ENCODE data around the gene RNF128. TPM values are rescaled to one million over a fixed set of nuclear protein-coding genes. Genes with fewer than 3 reads are reported as not detected.
A peak's percentile ranks its signal among the peaks of the same experiment; 100 is the strongest.

RNF128 gene
- total and polyA plus RNA-seq, 8 donors, result 0.86 to 20.8 (median 1.6) TPM

GRCh38 chrX:106740193-106740780 is 13.8 kb downstream of the RNF128 start:
- DNase-seq, result no peak
- no peaks in the 10 kb centered on the region for H3K4me1 ChIP-seq
- no peaks in the 10 kb centered on the region for H3K27me3 ChIP-seq
- no peaks in the 10 kb centered on the region for H3K36me3 ChIP-seq
- no peak overlapping the region for H3K4me3 ChIP-seq
- no peak for TF ChIP-seq CTCF (IDR thresholded peaks at IDR 0.05)
- H3K27ac ChIP-seq, result no peak overlapping the region
- H3K9me3 ChIP-seq, result no peaks in the 10 kb centered on the region
- intact Hi-C loops (cut with DNase I), result no loop called here
- no peak for ATAC-seq

DNA sequence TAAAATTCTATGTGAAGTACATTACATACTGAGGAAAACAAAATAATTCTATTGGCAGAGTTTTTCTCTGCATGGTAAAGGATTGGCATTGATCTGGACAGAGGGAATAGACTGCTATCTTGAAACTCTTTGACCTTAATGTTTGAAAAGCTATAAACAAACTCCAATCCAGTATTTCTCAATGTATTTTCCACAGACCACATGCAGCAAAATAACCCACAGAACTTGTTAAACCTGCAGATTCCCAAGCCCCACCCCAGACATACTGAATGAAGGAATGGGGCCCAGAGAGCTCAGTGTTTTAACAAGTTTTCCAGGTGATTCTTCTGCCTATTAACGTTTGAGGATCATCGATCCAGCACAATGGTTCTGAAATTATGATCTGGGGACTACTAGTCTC is 15.7 kb downstream of the RNF128 start:
- ATAC-seq (peak; percentile 53), DNase-seq (no peak)
- no peaks in the 10 kb centered on the region for H3K9me3 ChIP-seq
- intact Hi-C loops (cut with DNase I), result no loop called here
- H3K27me3 ChIP-seq, result peaks cover 0 to 4% of the 10 kb centered on the region in 2 donors
- H3K4me3 ChIP-seq, result no peak overlapping the region
- no peak for TF ChIP-seq CTCF (IDR thresholded peaks at IDR 0.05)
- no peaks in the 10 kb centered on the region for H3K4me1 ChIP-seq
- H3K27ac ChIP-seq, result no peak overlapping the region
- no peaks in the 10 kb centered on the region for H3K36me3 ChIP-seq

DNA sequence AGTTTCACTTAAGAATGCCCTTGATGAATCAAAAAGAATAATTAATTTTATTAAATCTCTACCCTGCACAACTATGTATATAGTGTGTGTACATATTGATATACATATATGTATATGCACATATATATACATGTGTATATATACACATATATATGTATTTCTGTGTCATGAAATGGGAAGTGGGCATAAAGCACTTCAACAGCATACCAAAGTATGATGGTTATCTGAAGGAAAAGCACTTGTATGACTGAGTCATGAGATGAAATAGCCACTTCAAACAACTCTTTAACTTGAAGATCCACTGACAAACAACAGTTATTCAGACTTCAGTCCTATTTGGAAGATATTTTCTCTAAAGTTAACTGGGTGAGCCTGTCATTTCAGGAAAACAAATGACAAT is 16.3 kb downstream of the RNF128 start:
- Histone ChIP-seq H3K36me3 (no peaks in the 10 kb centered on the region), H3K4me1 (no peaks in the 10 kb centered on the region), H3K4me3 (no peak overlapping the region), H3K9me3 (no peaks in the 10 kb centered on the region), H3K27ac (no peak overlapping the region), H3K27me3 (peaks cover 0 to 7% of the 10 kb centered on the region in 2 donors)
- no peak for DNase-seq
- ATAC-seq, result peak; percentile 71
- intact Hi-C loops (cut with DNase I), result no loop called here
- TF ChIP-seq CTCF (IDR thresholded peaks at IDR 0.05), result no peak

- intact Hi-C loops (cut with DNase I), result no loop called here
- Histone ChIP-seq H3K4me3 (no peak overlapping the region), H3K36me3 (no peaks in the 10 kb centered on the region), H3K27ac (no peak overlapping the region), H3K4me1 (no peaks in the 10 kb centered on the region), H3K9me3 (no peaks in the 10 kb centered on the region), H3K27me3 (peaks cover 0 to 7% of the 10 kb centered on the region in 2 donors)
- DNase-seq, result no peak
- no peak for ATAC-seq
- TF ChIP-seq CTCF (IDR thresholded peaks at IDR 0.05), result no peak
Measured at GRCh38 chrX:106748377-106748776, 21.9 kb downstream of the RNF128 start.

DNA sequence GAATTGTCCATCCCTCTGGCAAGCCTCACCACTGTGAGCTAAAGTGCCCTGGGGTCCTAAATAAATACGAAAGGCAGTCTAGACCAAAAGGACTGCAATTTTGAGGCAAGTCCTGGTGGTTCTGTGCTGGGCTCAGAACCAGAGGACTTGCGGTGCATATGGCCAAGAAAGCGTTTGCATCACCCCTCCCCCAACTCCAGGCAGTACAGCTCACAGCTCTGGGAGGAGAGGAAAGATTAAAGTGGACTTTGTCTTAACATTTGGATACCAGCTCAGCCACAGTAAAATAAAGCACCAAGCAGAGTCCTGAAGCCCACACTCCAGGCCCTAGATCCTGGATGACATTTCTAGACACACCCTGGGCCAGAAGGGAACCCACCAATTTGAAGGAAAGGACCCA is 24.9 kb downstream of the RNF128 start:
- intact Hi-C loops (cut with DNase I), result no loop called here
- TF ChIP-seq CTCF (IDR thresholded peaks at IDR 0.05), result no peak
- no peaks in the 10 kb centered on the region for H3K9me3 ChIP-seq
- H3K27me3 ChIP-seq, result peaks cover 0 to 5% of the 10 kb centered on the region in 2 donors
- ATAC-seq (no peak), DNase-seq (no peak)
- H3K4me3 ChIP-seq, result no peak overlapping the region
- no peaks in the 10 kb centered on the region for H3K4me1 ChIP-seq
- no peaks in the 10 kb centered on the region for H3K36me3 ChIP-seq
- H3K27ac ChIP-seq, result no peak overlapping the region
